Naive thymus-derived CD4-positive, alpha-beta T cell (primary cell): Measurements from ENCODE around the gene LNX1. TPM values are rescaled to one million over a fixed set of nuclear protein-coding genes. Genes with fewer than 3 reads are reported as not detected.

Source experiments
- ATAC-seq: fragments of 150-1000 bp; cut with Tn5 transposase; 2 replicates; pipeline ENCODE4 v1.10.0; 2021; ENCODE audit warnings: mild to moderate bottlenecking, moderate library complexity
- CTCF ChIA-PET: fragments of 350-600 bp; sonication (Branson Sonifier 250); formaldehyde crosslinking; loops from one replicate; lab custom pipeline; 2021; ENCODE audit warnings: antibody characterized with exemption; lab: Charles Lee
- POLR2A ChIA-PET: fragments of 350-600 bp; sonication (Branson Sonifier 250); formaldehyde crosslinking; loops from one replicate; lab custom pipeline; 2021; ENCODE audit warnings: antibody characterized with exemption, inconsistent platforms; lab: Charles Lee
- DNase-seq, 9 donors: peaks; one replicate each; pipeline versions ENCODE4 v3.0.0 to v3.0.0-alpha.2; 2020 to 2022; ENCODE audit warnings: mixed read lengths in 1 of 9
- H3K27ac ChIP-seq: one replicate; pipeline ENCODE4 v1.7.0; 2013; ENCODE audit warnings: mild to moderate bottlenecking, low read depth, low read length, moderate library complexity
- H3K27me3 ChIP-seq, 2 donors: one replicate each; pipeline ENCODE4 v1.7.0; 2013; ENCODE audit warnings: low read length in 2 of 2, mild to moderate bottlenecking in 2 of 2, moderate library complexity in 2 of 2; ENCODE audit not compliant: control insufficient read depth in 2 of 2, insufficient read depth in 2 of 2
- H3K36me3 ChIP-seq, 3 experiments: 1 replicate in 2 of 3; 2 replicates in 1 of 3; pipeline ENCODE4 v1.7.0; 2013; ENCODE audit warnings: low read length in 3 of 3, mild to moderate bottlenecking in 3 of 3, moderate library complexity in 1 of 3; ENCODE audit not compliant: insufficient read depth in 3 of 3, control insufficient read depth in 2 of 3
- H3K4me1 ChIP-seq, 2 donors: one replicate each; pipeline ENCODE4 v1.7.0; 2013; ENCODE audit warnings: low read length in 2 of 2, mild to moderate bottlenecking in 2 of 2, moderate library complexity in 1 of 2; ENCODE audit not compliant: control insufficient read depth in 2 of 2, insufficient read depth in 2 of 2
- H3K4me3 ChIP-seq: 2 replicates; pipeline ENCODE4 v1.7.0; 2013; ENCODE audit warnings: mild to moderate bottlenecking, low read length
- H3K9me3 ChIP-seq, 3 experiments: 1 replicate in 2 of 3; 2 replicates in 1 of 3; pipeline ENCODE4 v1.7.0; 2013; ENCODE audit warnings: low read length in 3 of 3; ENCODE audit not compliant: control insufficient read depth in 2 of 3
- H3K27ac Mint-ChIP-seq, 9 donors: one replicate each; pipeline ENCODE4 v1.8.0; 2020 to 2022; ENCODE audit warnings: mixed read lengths in 9 of 9, mild to moderate bottlenecking in 8 of 9, moderate library complexity in 5 of 9, inconsistent platforms in 2 of 9
- H3K27me3 Mint-ChIP-seq, 5 donors: one replicate each; pipeline ENCODE4 v1.8.0; 2021 to 2022; ENCODE audit warnings: mixed read lengths in 5 of 5, mild to moderate bottlenecking in 1 of 5
- H3K36me3 Mint-ChIP-seq, 5 donors: one replicate each; pipeline ENCODE4 v1.8.0; 2020 to 2022; ENCODE audit warnings: mixed read lengths in 5 of 5, mild to moderate bottlenecking in 3 of 5, inconsistent platforms in 1 of 5
- H3K4me1 Mint-ChIP-seq, 7 donors: one replicate each; pipeline ENCODE4 v1.8.0; 2020 to 2022; ENCODE audit warnings: mixed read lengths in 7 of 7, mild to moderate bottlenecking in 3 of 7, inconsistent platforms in 1 of 7
- H3K4me3 Mint-ChIP-seq, 10 donors: one replicate each; pipeline ENCODE4 v1.8.0; 2020 to 2022; ENCODE audit warnings: mild to moderate bottlenecking in 10 of 10, mixed read lengths in 10 of 10, moderate library complexity in 6 of 10, inconsistent platforms in 2 of 10
- H3K9me3 Mint-ChIP-seq, 11 donors: one replicate each; pipeline ENCODE4 v1.8.0; 2020 to 2022; ENCODE audit warnings: mixed read lengths in 11 of 11, mild to moderate bottlenecking in 4 of 11, inconsistent platforms in 1 of 11, moderate library complexity in 1 of 11
- intact Hi-C, 2 donors: fragments of 100-400 bp; cut with micrococcal nuclease; formaldehyde crosslinking; loops; one replicate each; pipeline ENCODE4 v1.15.1; 2023
- polyA plus RNA-seq, 2 donors: library from polyadenylated mRNA; unstranded; fragments of 300-500 nt; fragmentation: Illumina TruSeq; gene quantifications; one replicate each; pipeline ENCODE4 v1.2.3, GENCODE V29; 2021
- total RNA-seq, 6 experiments: library from RNA in 5 of 6; stranded (reverse) in 5 of 6; gene quantifications; 1 replicate in 5 of 6; 2 replicates in 1 of 6; pipeline ENCODE4 v1.2.3 and lab custom pipeline; 2021 to 2026

LNX1 gene
- total and polyA plus RNA-seq, 7 experiments from 2014 or later, result 0.09 to 0.48 TPM; not detected in 5

GRCh38 chr4:53571936-53572599 is 19.2 kb downstream of the LNX1 start:
- DNase-seq, result no peak
- ChIA-PET POLR2A (no interaction called here), CTCF (no interaction called here)
- no peak overlapping the region for H3K4me3 Mint-ChIP-seq
- no peaks in the 10 kb centered on the region for H3K36me3 ChIP-seq
- no peak overlapping the region for H3K27ac Mint-ChIP-seq
- peaks cover 0 to 7% (median 0%) of the 10 kb centered on the region in 11 donors for H3K9me3 Mint-ChIP-seq
- H3K4me1 ChIP-seq, result no peaks in the 10 kb centered on the region
- no peak overlapping the region for H3K27ac ChIP-seq
- no peaks in the 10 kb centered on the region for H3K9me3 ChIP-seq
- no peaks in the 10 kb centered on the region for H3K36me3 Mint-ChIP-seq
- H3K27me3 ChIP-seq, result no peaks in the 10 kb centered on the region
- no peak for ATAC-seq
- H3K27me3 Mint-ChIP-seq, result peaks cover 0 to 4% (median 0%) of the 10 kb centered on the region in 5 donors
- intact Hi-C loops, result no loop called here
- no peaks in the 10 kb centered on the region for H3K4me1 Mint-ChIP-seq
- no peak overlapping the region for H3K4me3 ChIP-seq

- H3K36me3 Mint-ChIP-seq, result no peaks in the 10 kb centered on the region
- Histone ChIP-seq H3K4me3 (no peak overlapping the region), H3K27me3 (no peaks in the 10 kb centered on the region), H3K36me3 (no peaks in the 10 kb centered on the region), H3K4me1 (no peaks in the 10 kb centered on the region), H3K27ac (no peak overlapping the region), H3K9me3 (no peaks in the 10 kb centered on the region)
- ChIA-PET CTCF (no interaction called here), POLR2A (no interaction called here)
- H3K27me3 Mint-ChIP-seq, result peaks cover 0 to 16% (median 4%) of the 10 kb centered on the region in 5 donors
- H3K27ac Mint-ChIP-seq, result no peak overlapping the region
- peaks cover 0 to 4% (median 0%) of the 10 kb centered on the region in 11 donors for H3K9me3 Mint-ChIP-seq
- intact Hi-C loops, result no loop called here
- no peak overlapping the region for H3K4me3 Mint-ChIP-seq
- H3K4me1 Mint-ChIP-seq, result no peaks in the 10 kb centered on the region
- DNase-seq (peak in 1 of 9 donors; percentile 25), ATAC-seq (no peak)
These were observed 27.5 kb downstream of the LNX1 start for GRCh38 chr4:53563824-53564223.

GRCh38 chr4:53562409-53562808 is 28.9 kb downstream of the LNX1 start:
- no peaks in the 10 kb centered on the region for H3K36me3 ChIP-seq
- intact Hi-C loops, result no loop called here
- ATAC-seq (no peak), DNase-seq (no peak)
- H3K27me3 ChIP-seq, result no peaks in the 10 kb centered on the region
- no peak overlapping the region for H3K4me3 Mint-ChIP-seq
- H3K4me1 ChIP-seq, result no peaks in the 10 kb centered on the region
- peaks cover 0 to 20% (median 4%) of the 10 kb centered on the region in 5 donors for H3K27me3 Mint-ChIP-seq
- ChIA-PET POLR2A (no interaction called here), CTCF (no interaction called here)
- no peak overlapping the region for H3K4me3 ChIP-seq
- H3K9me3 ChIP-seq, result no peaks in the 10 kb centered on the region
- no peaks in the 10 kb centered on the region for H3K4me1 Mint-ChIP-seq
- H3K27ac Mint-ChIP-seq, result no peak overlapping the region
- H3K9me3 Mint-ChIP-seq, result peaks cover 0 to 2% (median 0%) of the 10 kb centered on the region in 11 donors
- no peaks in the 10 kb centered on the region for H3K36me3 Mint-ChIP-seq
- no peak overlapping the region for H3K27ac ChIP-seq

- no peak overlapping the region for H3K27ac Mint-ChIP-seq
- DNase-seq, result no peak
- Histone ChIP-seq H3K27me3 (no peaks in the 10 kb centered on the region), H3K4me1 (no peaks in the 10 kb centered on the region), H3K27ac (no peak overlapping the region), H3K4me3 (no peak overlapping the region), H3K36me3 (no peaks in the 10 kb centered on the region), H3K9me3 (no peaks in the 10 kb centered on the region)
- no peak for ATAC-seq
- H3K9me3 Mint-ChIP-seq, result no peaks in the 10 kb centered on the region
- H3K4me1 Mint-ChIP-seq, result no peaks in the 10 kb centered on the region
- no peak overlapping the region for H3K4me3 Mint-ChIP-seq
- intact Hi-C loops, result no loop called here
- peaks cover 4 to 20% (median 5%) of the 10 kb centered on the region in 5 donors for H3K27me3 Mint-ChIP-seq
- CTCF ChIA-PET, result no interaction called here
- POLR2A ChIA-PET, result no interaction called here
- no peaks in the 10 kb centered on the region for H3K36me3 Mint-ChIP-seq
These were observed 32.2 kb downstream of the LNX1 start for GRCh38 chr4:53559021-53559620.

- ChIA-PET POLR2A (no interaction called here), CTCF (no interaction called here)
- no peak overlapping the region for H3K4me3 Mint-ChIP-seq
- peak; percentile 53 for ATAC-seq
- no peak for DNase-seq
- H3K36me3 Mint-ChIP-seq, result no peaks in the 10 kb centered on the region
- H3K9me3 Mint-ChIP-seq, result no peaks in the 10 kb centered on the region
- Histone ChIP-seq H3K27me3 (no peaks in the 10 kb centered on the region), H3K4me3 (no peak overlapping the region), H3K36me3 (no peaks in the 10 kb centered on the region), H3K27ac (no peak overlapping the region), H3K4me1 (no peaks in the 10 kb centered on the region), H3K9me3 (no peaks in the 10 kb centered on the region)
- intact Hi-C loops, result no loop called here
- peaks cover 4 to 19% (median 9%) of the 10 kb centered on the region in 5 donors for H3K27me3 Mint-ChIP-seq
- no peak overlapping the region for H3K27ac Mint-ChIP-seq
- H3K4me1 Mint-ChIP-seq, result no peaks in the 10 kb centered on the region
These were observed 33.1 kb downstream of the LNX1 start for GRCh38 chr4:53558065-53558801.

GRCh38 chr4:53557669-53558064 is 33.6 kb downstream of the LNX1 start:
- no peaks in the 10 kb centered on the region for H3K9me3 Mint-ChIP-seq
- no peaks in the 10 kb centered on the region for H3K9me3 ChIP-seq
- no peak overlapping the region for H3K27ac Mint-ChIP-seq
- H3K27ac ChIP-seq, result no peak overlapping the region
- no peak overlapping the region for H3K4me3 ChIP-seq
- no peaks in the 10 kb centered on the region for H3K27me3 ChIP-seq
- CTCF ChIA-PET, result no interaction called here
- intact Hi-C loops, result no loop called here
- H3K4me1 ChIP-seq, result no peaks in the 10 kb centered on the region
- no peaks in the 10 kb centered on the region for H3K36me3 Mint-ChIP-seq
- ATAC-seq (no peak), DNase-seq (no peak)
- H3K36me3 ChIP-seq, result no peaks in the 10 kb centered on the region
- POLR2A ChIA-PET, result no interaction called here
- no peaks in the 10 kb centered on the region for H3K4me1 Mint-ChIP-seq
- H3K4me3 Mint-ChIP-seq, result no peak overlapping the region
- H3K27me3 Mint-ChIP-seq, result peaks cover 4 to 19% (median 9%) of the 10 kb centered on the region in 5 donors
